GM23338 (cell line): ENCODE measurements around the gene ATP4B. TPM values are rescaled to one million over a fixed set of nuclear protein-coding genes. Genes with fewer than 3 reads are reported as not detected.
A peak's percentile ranks its signal among the peaks of the same experiment; 100 is the strongest.

Experiments used
- ATAC-seq: fragments of 200-7000 bp; cut with Tn5 transposase; 3 replicates; pipeline ENCODE4 v1.9.1; 2020
- DNase-seq: peaks from one replicate; pipeline ENCODE4 v3.0.0-alpha.2; 2015; ENCODE audit warnings: low spot score
- H2AFZ ChIP-seq: fragments of 200-600 bp; sonication (generic); 2 replicates; pipeline ENCODE4 v1.8.0; 2016; ENCODE audit warnings: antibody characterized with exemption, mild to moderate bottlenecking, moderate library complexity
- H3F3A ChIP-seq: fragments of 200-600 bp; sonication (generic); replicated peaks from 2 replicates; pipeline ENCODE4 v1.8.0; 2017; ENCODE audit warnings: antibody characterized with exemption, mixed run types, low read depth
- H3K27ac ChIP-seq: fragments of 200-600 bp; sonication (generic); 2 replicates; pipeline ENCODE4 v1.6.1; 2016; ENCODE audit warnings: low read depth
- H3K27me3 ChIP-seq: fragments of 200-600 bp; sonication (generic); 2 replicates; pipeline ENCODE4 v1.8.0; 2016; ENCODE audit warnings: mild to moderate bottlenecking, mixed run types, moderate library complexity; ENCODE audit not compliant: insufficient read depth
- H3K36me3 ChIP-seq: fragments of 200-600 bp; sonication (generic); 2 replicates; pipeline ENCODE4 v1.8.0; 2016; ENCODE audit warnings: mild to moderate bottlenecking; ENCODE audit not compliant: insufficient read depth
- H3K4me1 ChIP-seq: fragments of 200-600 bp; sonication (generic); 2 replicates; pipeline ENCODE4 v1.8.0; 2016; ENCODE audit warnings: mild to moderate bottlenecking, moderate library complexity; ENCODE audit not compliant: insufficient read depth
- H3K4me2 ChIP-seq: fragments of 200-600 bp; sonication (generic); 2 replicates; pipeline ENCODE4 v1.7.1; 2017; ENCODE audit warnings: mixed run types
- H3K4me3 ChIP-seq: fragments of 200-600 bp; sonication (generic); 2 replicates; pipeline ENCODE4 v1.6.1; 2016; ENCODE audit warnings: mixed run types
- H3K79me2 ChIP-seq: fragments of 200-600 bp; sonication (generic); replicated peaks from 2 replicates; pipeline ENCODE4 v1.8.0; 2017; ENCODE audit warnings: mild to moderate bottlenecking; ENCODE audit not compliant: insufficient read depth
- H3K9me2 ChIP-seq: fragments of 200-600 bp; sonication (generic); 2 replicates; pipeline ENCODE4 v1.8.0; 2017; ENCODE audit not compliant: insufficient read depth
- H4K20me1 ChIP-seq: fragments of 200-600 bp; sonication (generic); replicated peaks from 2 replicates; pipeline ENCODE4 v1.8.0; 2017; ENCODE audit warnings: mild to moderate bottlenecking; ENCODE audit not compliant: insufficient read depth
- H3K27ac Mint-ChIP-seq: 2 replicates; pipeline ENCODE4 v1.8.0; 2020; ENCODE audit warnings: inconsistent platforms, mild to moderate bottlenecking, moderate library complexity, mixed read lengths
- H3K27me3 Mint-ChIP-seq: 3 replicates; pipeline ENCODE4 v1.8.0; 2022; ENCODE audit warnings: low read depth, mild to moderate bottlenecking, moderate library complexity, mixed read lengths, inconsistent platforms; ENCODE audit not compliant: insufficient read depth, poor library complexity
- H3K36me3 Mint-ChIP-seq: 3 replicates; pipeline ENCODE4 v1.8.0; 2021; ENCODE audit warnings: low read depth, mild to moderate bottlenecking, inconsistent platforms, moderate library complexity, mixed read lengths
- H3K4me1 Mint-ChIP-seq: 3 replicates; pipeline ENCODE4 v1.8.0; 2020; ENCODE audit warnings: mild to moderate bottlenecking, inconsistent platforms, mixed read lengths
- H3K4me3 Mint-ChIP-seq: 3 replicates; pipeline ENCODE4 v1.8.0; 2021; ENCODE audit warnings: moderate library complexity, mild to moderate bottlenecking, inconsistent platforms, mixed read lengths
- H3K9me3 Mint-ChIP-seq: 3 replicates; pipeline ENCODE4 v1.8.0; 2020; ENCODE audit warnings: moderate library complexity, mild to moderate bottlenecking, inconsistent platforms, mixed read lengths
- ETS1 ChIP-seq: IDR thresholded peaks from 2 replicates; pipeline ENCODE4 v1.6.1; 2016; ENCODE audit warnings: antibody characterized with exemption
- EZH2 ChIP-seq: fragments of 200-600 bp; sonication (generic); IDR thresholded peaks from one replicate; pipeline ENCODE4 v1.8.0; 2017; ENCODE audit warnings: antibody characterized with exemption, mild to moderate bottlenecking, low read depth; ENCODE audit not compliant: unreplicated experiment
- NANOG ChIP-seq: IDR thresholded peaks from 2 replicates; pipeline ENCODE4 v1.6.1; 2016; ENCODE audit warnings: antibody characterized with exemption, borderline replicate concordance
- ZNF114 ChIP-seq: fragments of 250-450 bp; sonication (Bioruptor Pico); IDR thresholded peaks from 2 replicates; pipeline ENCODE4 v1.5.0; 2020; ENCODE audit warnings: mild to moderate bottlenecking, moderate library complexity
- ZNF331 ChIP-seq: fragments of 250-450 bp; sonication (Bioruptor Pico); IDR thresholded peaks from 2 replicates; pipeline ENCODE4 v1.5.0; 2020; ENCODE audit warnings: low read depth, mild to moderate bottlenecking, moderate library complexity
- polyA plus RNA-seq: library from polyadenylated mRNA; unstranded; fragments of >200 nt; fragmentation: Nextera tagmentation; extraction: Ambion mirVana; gene quantifications from 2 replicates; pipeline ENCODE4 v1.2.1, GENCODE V29; 2016
- total RNA-seq: library from RNA; depleted of rRNA; stranded (reverse); fragments of >200 nt; shearing (Covaris generic); gene quantifications from 2 replicates; pipeline ENCODE4 v1.2.3, GENCODE V29; 2014
- TF ChIP-seq, protein P1 (sequence below): fragments of 250-450 bp; sonication (Bioruptor Pico); IDR thresholded peaks from 2 replicates; pipeline ENCODE4 v1.5.0; 2020; ENCODE audit warnings: mild to moderate bottlenecking, moderate library complexity

Gene ATP4B
- total and polyA plus RNA-seq, 2 experiments from 2014 or later: not detected

GRCh38 chr13:113668491-113668971, 10.5 kb upstream of the ATP4B start (continued):
- TF ChIP-seq ETS1 (no peak), ZNF114 (no peak)

DNA sequence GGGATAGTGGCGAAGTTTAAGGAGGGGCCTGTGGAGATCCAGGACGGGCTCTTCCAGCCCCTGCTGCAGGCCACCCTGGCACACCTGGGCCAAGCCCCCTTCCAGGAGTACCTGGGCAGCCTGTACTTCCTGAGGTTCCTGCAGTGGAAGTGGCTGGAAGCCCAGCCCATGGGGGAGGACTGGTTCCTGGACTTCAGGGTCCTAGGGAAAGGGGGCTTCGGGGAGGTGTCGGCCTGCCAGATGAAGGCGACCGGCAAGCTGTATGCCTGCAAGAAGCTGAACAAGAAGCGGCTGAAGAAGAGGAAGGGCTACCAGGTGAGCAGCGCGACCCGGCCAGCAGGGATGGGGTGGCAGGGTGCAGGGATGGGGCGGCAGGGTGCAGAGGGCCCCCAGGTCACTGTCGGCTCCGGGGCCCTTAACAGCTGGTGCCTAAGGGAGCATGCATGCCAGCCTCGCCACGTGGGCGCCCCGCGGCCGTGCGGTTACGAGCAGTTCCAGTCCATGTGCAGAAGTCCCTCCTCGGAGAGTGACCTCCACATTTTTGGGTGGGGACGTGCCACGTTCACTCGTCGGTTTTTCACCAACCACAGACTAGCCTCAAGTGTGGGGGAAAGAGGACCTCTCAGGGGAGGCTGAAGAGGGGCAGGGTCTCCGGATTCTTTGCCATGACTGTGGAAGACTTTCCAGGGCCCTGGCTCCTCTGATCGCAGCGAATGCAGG, 9.9 kb upstream of the ATP4B start:
- Histone ChIP-seq H3K9me2 (no peaks in the 10 kb centered on the region), H3K4me1 (no peaks in the 10 kb centered on the region), H4K20me1 (no peaks in the 10 kb centered on the region), H3K27me3 (no peaks in the 10 kb centered on the region), H3K79me2 (no peaks in the 10 kb centered on the region), H3K36me3 (no peaks in the 10 kb centered on the region), H3F3A (no peaks in the 10 kb centered on the region), H2AFZ (no peak overlapping the region), H3K4me2 (no peak overlapping the region), H3K4me3 (no peak overlapping the region), H3K27ac (no peak overlapping the region)
- Mint-ChIP-seq H3K4me1 (peaks cover 5% of the 10 kb centered on the region; the same call in 2 of the 3 replicates), H3K27ac (no peak overlapping the region), H3K4me3 (no peak overlapping the region), H3K36me3 (no peaks in the 10 kb centered on the region), H3K9me3 (peaks cover 3% of the 10 kb centered on the region; the same call in 1 of the 3 replicates), H3K27me3 (peaks cover 6% of the 10 kb centered on the region)
- no peak for TF ChIP-seq ZNF331
- no peak for ATAC-seq
- no peak for DNase-seq

GRCh38 chr13:113666951-113667701, 9.1 kb upstream of the ATP4B start, which contains the start of gene GRK1:
TSS of gene GRK1 (plus strand) at chr13:113667219. CDS start at chr13:113667387, 168 bp downstream.
- H3F3A ChIP-seq: no peaks in the 10 kb centered on the region
- no peak within 1 kb of the TSS for H2AFZ ChIP-seq
- no peaks in the 10 kb centered on the region for H3K9me2 ChIP-seq
- H3K27me3 ChIP-seq: no peaks in the 10 kb centered on the region
- H3K79me2 ChIP-seq: no peaks in the 10 kb centered on the region
- no peak within 1 kb of the TSS for H3K27ac ChIP-seq
- DNase-seq (no peak), ATAC-seq (peak; percentile 36)
- no peaks in the 10 kb centered on the region for H4K20me1 ChIP-seq
- no peaks in the 10 kb centered on the region for H3K36me3 ChIP-seq
- H3K4me3 ChIP-seq: no peak within 1 kb of the TSS
- Mint-ChIP-seq H3K9me3 (peaks cover 1% of the 10 kb centered on the region; the same call in 1 of the 3 replicates), H3K4me1 (peaks cover 5% of the 10 kb centered on the region; the same call in 2 of the 3 replicates), H3K27me3 (peaks cover 6% of the 10 kb centered on the region), H3K27ac (no peak within 1 kb of the TSS; the same call in 1 of the 2 replicates), H3K36me3 (no peaks in the 10 kb centered on the region), H3K4me3 (no peak within 1 kb of the TSS)
- H3K4me2 ChIP-seq: no peak within 1 kb of the TSS
- H3K4me1 ChIP-seq: no peaks in the 10 kb centered on the region
- TF ChIP-seq EZH2: no peak
- TF ChIP-seq, protein P1, sequence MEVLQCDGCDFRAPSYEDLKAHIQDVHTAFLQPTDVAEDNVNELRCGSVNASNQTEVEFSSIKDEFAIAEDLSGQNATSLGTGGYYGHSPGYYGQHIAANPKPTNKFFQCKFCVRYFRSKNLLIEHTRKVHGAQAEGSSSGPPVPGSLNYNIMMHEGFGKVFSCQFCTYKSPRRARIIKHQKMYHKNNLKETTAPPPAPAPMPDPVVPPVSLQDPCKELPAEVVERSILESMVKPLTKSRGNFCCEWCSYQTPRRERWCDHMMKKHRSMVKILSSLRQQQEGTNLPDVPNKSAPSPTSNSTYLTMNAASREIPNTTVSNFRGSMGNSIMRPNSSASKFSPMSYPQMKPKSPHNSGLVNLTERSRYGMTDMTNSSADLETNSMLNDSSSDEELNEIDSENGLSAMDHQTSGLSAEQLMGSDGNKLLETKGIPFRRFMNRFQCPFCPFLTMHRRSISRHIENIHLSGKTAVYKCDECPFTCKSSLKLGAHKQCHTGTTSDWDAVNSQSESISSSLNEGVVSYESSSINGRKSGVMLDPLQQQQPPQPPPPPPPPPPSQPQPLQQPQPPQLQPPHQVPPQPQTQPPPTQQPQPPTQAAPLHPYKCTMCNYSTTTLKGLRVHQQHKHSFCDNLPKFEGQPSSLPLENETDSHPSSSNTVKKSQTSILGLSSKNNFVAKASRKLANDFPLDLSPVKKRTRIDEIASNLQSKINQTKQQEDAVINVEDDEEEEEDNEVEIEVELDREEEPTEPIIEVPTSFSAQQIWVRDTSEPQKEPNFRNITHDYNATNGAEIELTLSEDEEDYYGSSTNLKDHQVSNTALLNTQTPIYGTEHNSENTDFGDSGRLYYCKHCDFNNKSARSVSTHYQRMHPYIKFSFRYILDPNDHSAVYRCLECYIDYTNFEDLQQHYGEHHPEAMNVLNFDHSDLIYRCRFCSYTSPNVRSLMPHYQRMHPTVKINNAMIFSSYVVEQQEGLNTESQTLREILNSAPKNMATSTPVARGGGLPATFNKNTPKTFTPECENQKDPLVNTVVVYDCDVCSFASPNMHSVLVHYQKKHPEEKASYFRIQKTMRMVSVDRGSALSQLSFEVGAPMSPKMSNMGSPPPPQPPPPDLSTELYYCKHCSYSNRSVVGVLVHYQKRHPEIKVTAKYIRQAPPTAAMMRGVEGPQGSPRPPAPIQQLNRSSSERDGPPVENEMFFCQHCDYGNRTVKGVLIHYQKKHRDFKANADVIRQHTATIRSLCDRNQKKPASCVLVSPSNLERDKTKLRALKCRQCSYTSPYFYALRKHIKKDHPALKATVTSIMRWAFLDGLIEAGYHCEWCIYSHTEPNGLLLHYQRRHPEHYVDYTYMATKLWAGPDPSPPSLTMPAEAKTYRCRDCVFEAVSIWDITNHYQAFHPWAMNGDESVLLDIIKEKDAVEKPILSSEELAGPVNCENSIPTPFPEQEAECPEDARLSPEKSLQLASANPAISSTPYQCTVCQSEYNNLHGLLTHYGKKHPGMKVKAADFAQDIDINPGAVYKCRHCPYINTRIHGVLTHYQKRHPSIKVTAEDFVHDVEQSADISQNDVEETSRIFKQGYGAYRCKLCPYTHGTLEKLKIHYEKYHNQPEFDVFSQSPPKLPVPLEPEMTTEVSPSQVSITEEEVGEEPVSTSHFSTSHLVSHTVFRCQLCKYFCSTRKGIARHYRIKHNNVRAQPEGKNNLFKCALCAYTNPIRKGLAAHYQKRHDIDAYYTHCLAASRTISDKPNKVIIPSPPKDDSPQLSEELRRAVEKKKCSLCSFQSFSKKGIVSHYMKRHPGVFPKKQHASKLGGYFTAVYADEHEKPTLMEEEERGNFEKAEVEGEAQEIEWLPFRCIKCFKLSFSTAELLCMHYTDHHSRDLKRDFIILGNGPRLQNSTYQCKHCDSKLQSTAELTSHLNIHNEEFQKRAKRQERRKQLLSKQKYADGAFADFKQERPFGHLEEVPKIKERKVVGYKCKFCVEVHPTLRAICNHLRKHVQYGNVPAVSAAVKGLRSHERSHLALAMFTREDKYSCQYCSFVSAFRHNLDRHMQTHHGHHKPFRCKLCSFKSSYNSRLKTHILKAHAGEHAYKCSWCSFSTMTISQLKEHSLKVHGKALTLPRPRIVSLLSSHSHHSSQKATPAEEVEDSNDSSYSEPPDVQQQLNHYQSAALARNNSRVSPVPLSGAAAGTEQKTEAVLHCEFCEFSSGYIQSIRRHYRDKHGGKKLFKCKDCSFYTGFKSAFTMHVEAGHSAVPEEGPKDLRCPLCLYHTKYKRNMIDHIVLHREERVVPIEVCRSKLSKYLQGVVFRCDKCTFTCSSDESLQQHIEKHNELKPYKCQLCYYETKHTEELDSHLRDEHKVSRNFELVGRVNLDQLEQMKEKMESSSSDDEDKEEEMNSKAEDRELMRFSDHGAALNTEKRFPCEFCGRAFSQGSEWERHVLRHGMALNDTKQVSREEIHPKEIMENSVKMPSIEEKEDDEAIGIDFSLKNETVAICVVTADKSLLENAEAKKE (CRISPR knock-in tag): no peak
- no peak for TF ChIP-seq NANOG
- TF ChIP-seq ETS1: no peak
